ENCODE measurements around the gene SGCE.

Gene SGCE

DNA sequence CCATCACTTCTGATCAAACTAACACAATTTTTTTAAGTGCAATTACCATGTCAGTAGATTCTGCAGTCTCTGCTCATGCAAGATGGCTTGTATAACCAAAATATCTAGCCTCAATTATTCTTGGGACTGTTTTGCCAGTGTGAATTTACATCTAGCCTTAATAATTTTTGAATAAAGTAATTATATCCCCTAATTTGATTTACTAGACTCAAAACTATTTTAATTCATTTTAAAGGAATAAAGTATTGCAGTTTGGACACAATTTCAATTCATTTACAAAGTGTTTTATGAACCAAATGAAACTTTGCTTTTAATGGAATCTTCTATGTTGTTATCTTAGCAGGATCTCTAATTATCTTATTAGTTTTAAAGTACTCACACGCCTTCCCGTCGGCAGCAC is 55.7 kb downstream of the SGCE start (continued):
- TF ChIP-seq, protein P1, sequence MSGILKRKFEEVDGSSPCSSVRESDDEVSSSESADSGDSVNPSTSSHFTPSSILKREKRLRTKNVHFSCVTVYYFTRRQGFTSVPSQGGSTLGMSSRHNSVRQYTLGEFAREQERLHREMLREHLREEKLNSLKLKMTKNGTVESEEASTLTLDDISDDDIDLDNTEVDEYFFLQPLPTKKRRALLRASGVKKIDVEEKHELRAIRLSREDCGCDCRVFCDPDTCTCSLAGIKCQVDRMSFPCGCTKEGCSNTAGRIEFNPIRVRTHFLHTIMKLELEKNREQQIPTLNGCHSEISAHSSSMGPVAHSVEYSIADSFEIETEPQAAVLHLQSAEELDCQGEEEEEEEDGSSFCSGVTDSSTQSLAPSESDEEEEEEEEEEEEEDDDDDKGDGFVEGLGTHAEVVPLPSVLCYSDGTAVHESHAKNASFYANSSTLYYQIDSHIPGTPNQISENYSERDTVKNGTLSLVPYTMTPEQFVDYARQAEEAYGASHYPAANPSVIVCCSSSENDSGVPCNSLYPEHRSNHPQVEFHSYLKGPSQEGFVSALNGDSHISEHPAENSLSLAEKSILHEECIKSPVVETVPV (CRISPR knock-in tag; IDR thresholded peaks at IDR 0.05): no peak

DNA sequence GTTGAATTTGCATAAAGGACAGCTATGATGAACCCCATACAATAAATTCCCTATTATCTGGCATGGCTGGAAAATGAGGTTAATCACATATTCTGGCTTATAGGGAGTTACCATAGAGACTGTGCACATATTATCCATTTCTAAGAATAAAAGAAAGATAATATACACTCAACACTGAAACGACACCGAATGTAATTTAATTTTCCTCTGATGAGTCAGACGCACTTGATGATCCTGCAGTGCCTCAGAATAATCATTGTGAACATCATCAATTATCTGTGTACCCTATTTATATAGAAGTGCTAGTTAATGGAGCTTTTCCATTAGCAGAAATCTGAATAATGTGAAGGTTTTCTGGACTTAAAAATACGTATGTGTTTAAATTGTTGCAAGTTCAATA is 60.2 kb downstream of the SGCE start:
- TF ChIP-seq ISL1 (CRISPR knock-in tag; IDR thresholded peaks at IDR 0.05) (peak; percentile 95), ZFP3 (CRISPR knock-in tag; IDR thresholded peaks at IDR 0.05) (no peak), OSR1 (CRISPR knock-in tag; IDR thresholded peaks at IDR 0.05) (no peak), ZFP30 (CRISPR knock-in tag; IDR thresholded peaks at IDR 0.05) (no peak), TOX (CRISPR knock-in tag; IDR thresholded peaks at IDR 0.05; ENCODE audit: borderline replicate concordance) (0 out of 2 replicates have a peak, but pooled peaks have one; percentile 66), GLIS3 (CRISPR knock-in tag; IDR thresholded peaks at IDR 0.05) (no peak), TCF4 (CRISPR knock-in tag; IDR thresholded peaks at IDR 0.05; ENCODE audit: borderline replicate concordance) (peak; percentile 75; the same call in 1 of the 2 replicates), SNAI2 (CRISPR knock-in tag; IDR thresholded peaks at IDR 0.05) (no peak), BACH2 (CRISPR knock-in tag; IDR thresholded peaks at IDR 0.05; ENCODE audit: borderline replicate concordance) (no peak), ZC3H10 (CRISPR knock-in tag; IDR thresholded peaks at IDR 0.05) (peak; percentile 92), ARNTL (CRISPR knock-in tag; IDR thresholded peaks at IDR 0.05; ENCODE audit: borderline replicate concordance, low read depth) (no peak), ZNF8 (CRISPR knock-in tag; IDR thresholded peaks at IDR 0.05) (no peak), PPARA (CRISPR knock-in tag; IDR thresholded peaks at IDR 0.05; ENCODE audit: borderline replicate concordance) (no peak), ESRRG (CRISPR knock-in tag; IDR thresholded peaks at IDR 0.05) (no peak), CSDC2 (CRISPR knock-in tag; IDR thresholded peaks at IDR 0.05) (no peak)
- TF ChIP-seq, protein P1 (CRISPR knock-in tag; IDR thresholded peaks at IDR 0.05): no peak
- TF ChIP-seq, protein P2, sequence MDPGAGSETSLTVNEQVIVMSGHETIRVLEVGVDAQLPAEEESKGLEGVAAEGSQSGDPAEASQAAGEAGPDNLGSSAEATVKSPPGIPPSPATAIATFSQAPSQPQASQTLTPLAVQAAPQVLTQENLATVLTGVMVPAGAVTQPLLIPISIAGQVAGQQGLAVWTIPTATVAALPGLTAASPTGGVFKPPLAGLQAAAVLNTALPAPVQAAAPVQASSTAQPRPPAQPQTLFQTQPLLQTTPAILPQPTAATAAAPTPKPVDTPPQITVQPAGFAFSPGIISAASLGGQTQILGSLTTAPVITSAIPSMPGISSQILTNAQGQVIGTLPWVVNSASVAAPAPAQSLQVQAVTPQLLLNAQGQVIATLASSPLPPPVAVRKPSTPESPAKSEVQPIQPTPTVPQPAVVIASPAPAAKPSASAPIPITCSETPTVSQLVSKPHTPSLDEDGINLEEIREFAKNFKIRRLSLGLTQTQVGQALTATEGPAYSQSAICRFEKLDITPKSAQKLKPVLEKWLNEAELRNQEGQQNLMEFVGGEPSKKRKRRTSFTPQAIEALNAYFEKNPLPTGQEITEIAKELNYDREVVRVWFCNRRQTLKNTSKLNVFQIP (CRISPR knock-in tag; IDR thresholded peaks at IDR 0.05; ENCODE audit: borderline replicate concordance, low read depth): peak; percentile 69; the same call in 1 of the 2 replicates
- TF ChIP-seq, protein P3, sequence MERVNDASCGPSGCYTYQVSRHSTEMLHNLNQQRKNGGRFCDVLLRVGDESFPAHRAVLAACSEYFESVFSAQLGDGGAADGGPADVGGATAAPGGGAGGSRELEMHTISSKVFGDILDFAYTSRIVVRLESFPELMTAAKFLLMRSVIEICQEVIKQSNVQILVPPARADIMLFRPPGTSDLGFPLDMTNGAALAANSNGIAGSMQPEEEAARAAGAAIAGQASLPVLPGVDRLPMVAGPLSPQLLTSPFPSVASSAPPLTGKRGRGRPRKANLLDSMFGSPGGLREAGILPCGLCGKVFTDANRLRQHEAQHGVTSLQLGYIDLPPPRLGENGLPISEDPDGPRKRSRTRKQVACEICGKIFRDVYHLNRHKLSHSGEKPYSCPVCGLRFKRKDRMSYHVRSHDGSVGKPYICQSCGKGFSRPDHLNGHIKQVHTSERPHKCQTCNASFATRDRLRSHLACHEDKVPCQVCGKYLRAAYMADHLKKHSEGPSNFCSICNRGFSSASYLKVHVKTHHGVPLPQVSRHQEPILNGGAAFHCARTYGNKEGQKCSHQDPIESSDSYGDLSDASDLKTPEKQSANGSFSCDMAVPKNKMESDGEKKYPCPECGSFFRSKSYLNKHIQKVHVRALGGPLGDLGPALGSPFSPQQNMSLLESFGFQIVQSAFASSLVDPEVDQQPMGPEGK (CRISPR knock-in tag; IDR thresholded peaks at IDR 0.05; ENCODE audit: borderline replicate concordance): no peak
- TF ChIP-seq, protein P4, sequence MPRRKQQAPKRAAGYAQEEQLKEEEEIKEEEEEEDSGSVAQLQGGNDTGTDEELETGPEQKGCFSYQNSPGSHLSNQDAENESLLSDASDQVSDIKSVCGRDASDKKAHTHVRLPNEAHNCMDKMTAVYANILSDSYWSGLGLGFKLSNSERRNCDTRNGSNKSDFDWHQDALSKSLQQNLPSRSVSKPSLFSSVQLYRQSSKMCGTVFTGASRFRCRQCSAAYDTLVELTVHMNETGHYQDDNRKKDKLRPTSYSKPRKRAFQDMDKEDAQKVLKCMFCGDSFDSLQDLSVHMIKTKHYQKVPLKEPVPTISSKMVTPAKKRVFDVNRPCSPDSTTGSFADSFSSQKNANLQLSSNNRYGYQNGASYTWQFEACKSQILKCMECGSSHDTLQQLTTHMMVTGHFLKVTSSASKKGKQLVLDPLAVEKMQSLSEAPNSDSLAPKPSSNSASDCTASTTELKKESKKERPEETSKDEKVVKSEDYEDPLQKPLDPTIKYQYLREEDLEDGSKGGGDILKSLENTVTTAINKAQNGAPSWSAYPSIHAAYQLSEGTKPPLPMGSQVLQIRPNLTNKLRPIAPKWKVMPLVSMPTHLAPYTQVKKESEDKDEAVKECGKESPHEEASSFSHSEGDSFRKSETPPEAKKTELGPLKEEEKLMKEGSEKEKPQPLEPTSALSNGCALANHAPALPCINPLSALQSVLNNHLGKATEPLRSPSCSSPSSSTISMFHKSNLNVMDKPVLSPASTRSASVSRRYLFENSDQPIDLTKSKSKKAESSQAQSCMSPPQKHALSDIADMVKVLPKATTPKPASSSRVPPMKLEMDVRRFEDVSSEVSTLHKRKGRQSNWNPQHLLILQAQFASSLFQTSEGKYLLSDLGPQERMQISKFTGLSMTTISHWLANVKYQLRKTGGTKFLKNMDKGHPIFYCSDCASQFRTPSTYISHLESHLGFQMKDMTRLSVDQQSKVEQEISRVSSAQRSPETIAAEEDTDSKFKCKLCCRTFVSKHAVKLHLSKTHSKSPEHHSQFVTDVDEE (CRISPR knock-in tag; IDR thresholded peaks at IDR 0.05): no peak
- TF ChIP-seq, protein P5, sequence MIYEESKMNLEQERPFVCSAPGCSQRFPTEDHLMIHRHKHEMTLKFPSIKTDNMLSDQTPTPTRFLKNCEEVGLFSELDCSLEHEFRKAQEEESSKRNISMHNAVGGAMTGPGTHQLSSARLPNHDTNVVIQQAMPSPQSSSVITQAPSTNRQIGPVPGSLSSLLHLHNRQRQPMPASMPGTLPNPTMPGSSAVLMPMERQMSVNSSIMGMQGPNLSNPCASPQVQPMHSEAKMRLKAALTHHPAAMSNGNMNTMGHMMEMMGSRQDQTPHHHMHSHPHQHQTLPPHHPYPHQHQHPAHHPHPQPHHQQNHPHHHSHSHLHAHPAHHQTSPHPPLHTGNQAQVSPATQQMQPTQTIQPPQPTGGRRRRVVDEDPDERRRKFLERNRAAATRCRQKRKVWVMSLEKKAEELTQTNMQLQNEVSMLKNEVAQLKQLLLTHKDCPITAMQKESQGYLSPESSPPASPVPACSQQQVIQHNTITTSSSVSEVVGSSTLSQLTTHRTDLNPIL (CRISPR knock-in tag; IDR thresholded peaks at IDR 0.05; ENCODE audit: low read depth): peak; percentile 64; the same call in 1 of the 2 replicates
- ATAC-seq: peak; percentile 94

DNA sequence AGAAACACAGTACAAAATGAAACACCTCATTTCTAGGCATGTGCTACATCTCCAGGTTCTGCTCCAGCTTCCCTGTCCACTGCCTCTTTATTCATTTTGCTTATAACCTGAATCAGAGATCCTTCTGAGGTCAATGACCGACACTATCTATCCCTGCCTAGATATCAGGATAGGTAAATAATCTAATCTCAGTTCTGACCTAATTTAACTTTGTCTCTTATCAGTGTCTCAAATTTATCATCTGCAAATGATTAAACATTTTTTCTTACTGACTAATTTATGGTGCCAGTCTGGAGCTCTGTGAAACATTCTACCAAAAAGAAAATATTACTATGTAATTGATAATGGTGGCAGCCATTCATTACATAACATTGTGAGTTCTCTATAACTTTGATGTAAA is 61.1 kb downstream of the SGCE start:
- peak; percentile 46 for ATAC-seq
- TF ChIP-seq, protein P3 (CRISPR knock-in tag; IDR thresholded peaks at IDR 0.05; ENCODE audit: borderline replicate concordance): no peak
- TF ChIP-seq, protein P1 (CRISPR knock-in tag; IDR thresholded peaks at IDR 0.05): peak; percentile 73; the same call in 1 of the 2 replicates
- TF ChIP-seq ZFP30 (CRISPR knock-in tag; IDR thresholded peaks at IDR 0.05) (no peak), ZC3H10 (CRISPR knock-in tag; IDR thresholded peaks at IDR 0.05) (peak; percentile 47; the same call in 1 of the 2 replicates), CSDC2 (CRISPR knock-in tag; IDR thresholded peaks at IDR 0.05) (no peak), TCF4 (CRISPR knock-in tag; IDR thresholded peaks at IDR 0.05; ENCODE audit: borderline replicate concordance) (peak; percentile 84; the same call in 1 of the 2 replicates), ZNF70 (CRISPR knock-in tag; IDR thresholded peaks at IDR 0.05) (no peak), ESRRG (CRISPR knock-in tag; IDR thresholded peaks at IDR 0.05) (no peak), OSR1 (CRISPR knock-in tag; IDR thresholded peaks at IDR 0.05) (no peak)
- TF ChIP-seq, protein P5 (CRISPR knock-in tag; IDR thresholded peaks at IDR 0.05; ENCODE audit: low read depth): peak; percentile 39; the same call in 1 of the 2 replicates
